WTC11 (cell line): ENCODE results near the gene DSC2. TPM values are rescaled to one million over a fixed set of nuclear protein-coding genes. Genes with fewer than 3 reads are reported as not detected.

Experiments
- ATAC-seq: fragments of 200-7000 bp; cut with Tn5 transposase; 2 replicates; pipeline ENCODE4 v1.10.0; 2021; ENCODE audit warnings: mild to moderate bottlenecking, moderate library complexity
- CTCF ChIA-PET: fragments of 300-600 bp; sonication (Branson Sonifier 250); formaldehyde crosslinking; loops from one replicate; lab custom pipeline; 2021; ENCODE audit warnings: antibody characterized with exemption; lab: Charles Lee
- POLR2A ChIA-PET: fragments of 350-600 bp; sonication (Branson Sonifier 250); formaldehyde crosslinking; loops from one replicate; lab custom pipeline; 2021; ENCODE audit warnings: antibody characterized with exemption; lab: Charles Lee
- DNase-seq: peaks from one replicate; pipeline ENCODE4 v3.0.0; 2021; ENCODE audit warnings: low spot score
- H3K27ac Mint-ChIP-seq: 2 replicates; pipeline ENCODE4 v1.8.0; 2021; ENCODE audit warnings: mixed read lengths
- H3K27me3 Mint-ChIP-seq: 2 replicates; pipeline ENCODE4 v1.8.0; 2021; ENCODE audit warnings: low read depth, mild to moderate bottlenecking, moderate library complexity, mixed read lengths
- H3K36me3 Mint-ChIP-seq: 2 replicates; pipeline ENCODE4 v1.8.0; 2021; ENCODE audit warnings: mixed read lengths
- H3K4me1 Mint-ChIP-seq: 2 replicates; pipeline ENCODE4 v1.8.0; 2022; ENCODE audit warnings: mixed read lengths
- H3K4me3 Mint-ChIP-seq: 2 replicates; pipeline ENCODE4 v1.8.0; 2021; ENCODE audit warnings: mild to moderate bottlenecking, moderate library complexity, mixed read lengths
- H3K9me3 Mint-ChIP-seq: 2 replicates; pipeline ENCODE4 v1.8.0; 2021; ENCODE audit warnings: mixed read lengths
- ATF1 ChIP-seq: sonication (generic); formaldehyde crosslinking; IDR thresholded peaks from 2 replicates; pipeline ENCODE4 v1.8.1; 2023; ENCODE audit warnings: mild to moderate bottlenecking, moderate library complexity, missing genetic modification reagents
- ATF6 ChIP-seq: sonication (generic); formaldehyde crosslinking; IDR thresholded peaks from 2 replicates; pipeline ENCODE4 v1.8.1; 2023; ENCODE audit warnings: mild to moderate bottlenecking, missing genetic modification reagents
- CTCF ChIP-seq: fragments of 200-600 bp; IDR thresholded peaks from 2 replicates; pipeline ENCODE4 v1.8.0; 2022; ENCODE audit warnings: antibody characterized with exemption
- ELF4 ChIP-seq: sonication (generic); formaldehyde crosslinking; IDR thresholded peaks from 2 replicates; pipeline ENCODE4 v1.8.1; 2022; ENCODE audit warnings: low read depth, mild to moderate bottlenecking, moderate library complexity, missing genetic modification reagents
- ESRRA ChIP-seq: sonication (generic); formaldehyde crosslinking; IDR thresholded peaks from 2 replicates; pipeline ENCODE4 v1.8.1; 2022; ENCODE audit warnings: mild to moderate bottlenecking, missing genetic modification reagents, borderline replicate concordance
- FOXJ3 ChIP-seq: sonication (generic); formaldehyde crosslinking; IDR thresholded peaks from 2 replicates; pipeline ENCODE4 v1.9.0; 2021; ENCODE audit warnings: missing genetic modification reagents, mild to moderate bottlenecking, borderline replicate concordance
- FOXP1 ChIP-seq: sonication (generic); formaldehyde crosslinking; IDR thresholded peaks from 2 replicates; pipeline ENCODE4 v1.8.0; 2022; ENCODE audit warnings: missing genetic modification reagents, mild to moderate bottlenecking, moderate library complexity, borderline replicate concordance
- HMGA2 ChIP-seq: fragments of 250-450 bp; sonication (Bioruptor Pico); IDR thresholded peaks from 2 replicates; pipeline ENCODE4 v1.4.0; 2021; ENCODE audit warnings: mild to moderate bottlenecking, moderate library complexity
- IRF2 ChIP-seq: sonication (generic); formaldehyde crosslinking; IDR thresholded peaks from 2 replicates; pipeline ENCODE4 v1.8.0; 2022; ENCODE audit warnings: low read depth, missing genetic modification reagents, borderline replicate concordance
- JUN ChIP-seq: sonication (generic); formaldehyde crosslinking; IDR thresholded peaks from 2 replicates; pipeline ENCODE4 v1.8.0; 2023; ENCODE audit warnings: mild to moderate bottlenecking, missing genetic modification reagents
- KAT7 ChIP-seq: sonication (generic); formaldehyde crosslinking; IDR thresholded peaks from 2 replicates; pipeline ENCODE4 v1.8.1; 2023; ENCODE audit warnings: missing genetic modification reagents, mild to moderate bottlenecking, borderline replicate concordance
- MXD4 ChIP-seq: fragments of 250-450 bp; sonication (Bioruptor Pico); IDR thresholded peaks from 2 replicates; pipeline ENCODE4 v1.8.0; 2021; ENCODE audit warnings: mild to moderate bottlenecking, moderate library complexity, borderline replicate concordance
- NFATC4 ChIP-seq: fragments of 250-450 bp; sonication (Bioruptor Pico); IDR thresholded peaks from 2 replicates; pipeline ENCODE4 v1.9.0; 2021; ENCODE audit warnings: mild to moderate bottlenecking
- NFYB ChIP-seq: sonication (generic); formaldehyde crosslinking; conservative IDR thresholded peaks from 2 replicates; pipeline ENCODE4 v1.8.0; 2022; ENCODE audit warnings: low read depth, missing genetic modification reagents
- NR1H2 ChIP-seq: sonication (generic); formaldehyde crosslinking; IDR thresholded peaks from 2 replicates; pipeline ENCODE4 v1.9.0; 2021; ENCODE audit warnings: mild to moderate bottlenecking, moderate library complexity, missing genetic modification reagents
- OVOL2 ChIP-seq: fragments of 250-450 bp; sonication (Bioruptor Pico); IDR thresholded peaks from 2 replicates; pipeline ENCODE4 v1.9.0; 2021; ENCODE audit warnings: mild to moderate bottlenecking, borderline replicate concordance
- PRRX2 ChIP-seq: fragments of 250-450 bp; sonication (Bioruptor Pico); IDR thresholded peaks from 2 replicates; pipeline ENCODE4 v1.8.0; 2021; ENCODE audit warnings: mild to moderate bottlenecking
- RELA ChIP-seq: sonication (generic); formaldehyde crosslinking; IDR thresholded peaks from 2 replicates; pipeline ENCODE4 v1.8.1; 2022; ENCODE audit warnings: missing genetic modification reagents, mild to moderate bottlenecking, borderline replicate concordance
- SMAD4 ChIP-seq: sonication (generic); formaldehyde crosslinking; IDR thresholded peaks from 2 replicates; pipeline ENCODE4 v1.8.0; 2022; ENCODE audit warnings: mild to moderate bottlenecking, missing genetic modification reagents
- TEAD4 ChIP-seq: sonication (generic); formaldehyde crosslinking; IDR thresholded peaks from 2 replicates; pipeline ENCODE4 v1.8.0; 2022; ENCODE audit warnings: mild to moderate bottlenecking, missing genetic modification reagents
- TP53 ChIP-seq: sonication (generic); formaldehyde crosslinking; IDR thresholded peaks from 2 replicates; pipeline ENCODE4 v1.8.1; 2023; ENCODE audit warnings: mild to moderate bottlenecking, missing genetic modification reagents
- ZNF138 ChIP-seq: sonication (generic); formaldehyde crosslinking; conservative IDR thresholded peaks from 2 replicates; pipeline ENCODE4 v1.8.1; 2022; ENCODE audit warnings: mild to moderate bottlenecking, moderate library complexity, missing genetic modification reagents
- ZNF219 ChIP-seq: sonication (generic); formaldehyde crosslinking; IDR thresholded peaks from 2 replicates; pipeline ENCODE4 v1.8.0; 2023; ENCODE audit warnings: missing genetic modification reagents, mild to moderate bottlenecking, borderline replicate concordance
- ZNF396 ChIP-seq: fragments of 250-450 bp; sonication (Bioruptor Pico); IDR thresholded peaks from 2 replicates; pipeline ENCODE4 v1.8.0; 2021; ENCODE audit warnings: mild to moderate bottlenecking, moderate library complexity, borderline replicate concordance
- ZNF425 ChIP-seq: fragments of 250-450 bp; sonication (Bioruptor Pico); conservative IDR thresholded peaks from 2 replicates; pipeline ENCODE4 v1.9.0; 2021; ENCODE audit warnings: mild to moderate bottlenecking
- total RNA-seq: library from RNA; stranded (reverse); gene quantifications from 3 replicates; pipeline ENCODE4 v1.2.3, GENCODE V29; 2021

DSC2 gene
- total RNA-seq, 1 experiment from 2014 or later: 29.8 TPM

GRCh38 chr18:31134988-31135529, 32.8 kb upstream of the DSC2 start:
- ChIA-PET POLR2A (no interaction called here), CTCF (no interaction called here)
- Mint-ChIP-seq H3K27me3 (no peaks in the 10 kb centered on the region), H3K4me1 (no peaks in the 10 kb centered on the region), H3K27ac (no peak overlapping the region), H3K4me3 (no peak overlapping the region), H3K9me3 (no peaks in the 10 kb centered on the region), H3K36me3 (no peaks in the 10 kb centered on the region)
- no peak for DNase-seq
- TF ChIP-seq OVOL2 (CRISPR knock-in tag) (no peak), ZNF219 (CRISPR knock-in tag) (no peak), PRRX2 (CRISPR knock-in tag) (no peak), FOXP1 (no peak), ZNF425 (CRISPR knock-in tag) (no peak), RELA (CRISPR knock-in tag) (no peak)
- no peak for ATAC-seq

- CTCF ChIA-PET: no interaction called here
- no peak for ATAC-seq
- POLR2A ChIA-PET: interaction anchor here (0.7 kb wide), 1 partner anchor 236 kb away, joined by 6 read pairs; no protein-coding TSS in a partner anchor
Observed at GRCh38 chr18:31129398-31130115, 27.3 kb upstream of the DSC2 start.

GRCh38 chr18:31125878-31126277, 23.7 kb upstream of the DSC2 start:
- ChIA-PET CTCF (no interaction called here), POLR2A (no interaction called here)
- H3K27ac Mint-ChIP-seq: no peak overlapping the region
- H3K9me3 Mint-ChIP-seq: peaks cover 4% of the 10 kb centered on the region; the same call in 1 of the 2 replicates
- H3K27me3 Mint-ChIP-seq: no peaks in the 10 kb centered on the region
- DNase-seq (no peak), ATAC-seq (no peak)
- no peak overlapping the region for H3K4me3 Mint-ChIP-seq
- no peaks in the 10 kb centered on the region for H3K36me3 Mint-ChIP-seq
- no peaks in the 10 kb centered on the region for H3K4me1 Mint-ChIP-seq
- TF ChIP-seq ZNF219 (CRISPR knock-in tag) (no peak), ATF6 (CRISPR knock-in tag) (no peak), ZNF425 (CRISPR knock-in tag) (no peak), NFYB (no peak), FOXJ3 (no peak), ESRRA (CRISPR knock-in tag) (no peak), NR1H2 (CRISPR knock-in tag) (no peak), CTCF (no peak), IRF2 (CRISPR knock-in tag) (no peak), ZNF396 (CRISPR knock-in tag) (no peak), NFATC4 (no peak), ATF1 (CRISPR knock-in tag) (no peak), KAT7 (CRISPR knock-in tag) (no peak), TEAD4 (CRISPR knock-in tag) (no peak), MXD4 (no peak), ELF4 (CRISPR knock-in tag) (no peak), JUN (CRISPR knock-in tag) (no peak)

More at GRCh38 chr18:31129398-31130115, 27.3 kb upstream of the DSC2 start:
- Mint-ChIP-seq H3K27me3 (no peaks in the 10 kb centered on the region), H3K4me1 (no peaks in the 10 kb centered on the region), H3K9me3 (peaks cover 4% of the 10 kb centered on the region; the same call in 1 of the 2 replicates)
- no peak for DNase-seq
- no peak for TF ChIP-seq ZNF138
- TF ChIP-seq ATF1 (CRISPR knock-in tag): no peak
- no peak for TF ChIP-seq SMAD4 (CRISPR knock-in tag)
- TF ChIP-seq HMGA2: no peak
- TF ChIP-seq TP53: no peak
- TF ChIP-seq, all 79 proteins: peak for 0
- H3K36me3 Mint-ChIP-seq: no peaks in the 10 kb centered on the region
- H3K27ac Mint-ChIP-seq: no peak overlapping the region
- no peak overlapping the region for H3K4me3 Mint-ChIP-seq
